PC-9 (cell line): ENCODE results near the gene TRPT1.

Source experiments
- EZH2 ChIP-seq: fragments of 200-600 bp; sonication (generic); IDR thresholded peaks from 2 replicates; pipeline ENCODE4 v1.8.0; 2017; ENCODE audit warnings: antibody characterized with exemption, low read depth
- TF ChIP-seq, protein P1 (sequence below): fragments of 200-600 bp; sonication (generic); conservative IDR thresholded peaks from 2 replicates; pipeline ENCODE4 v1.6.1; 2017; ENCODE audit warnings: mixed run types, antibody characterized with exemption, mild to moderate bottlenecking, moderate library complexity

DNA sequence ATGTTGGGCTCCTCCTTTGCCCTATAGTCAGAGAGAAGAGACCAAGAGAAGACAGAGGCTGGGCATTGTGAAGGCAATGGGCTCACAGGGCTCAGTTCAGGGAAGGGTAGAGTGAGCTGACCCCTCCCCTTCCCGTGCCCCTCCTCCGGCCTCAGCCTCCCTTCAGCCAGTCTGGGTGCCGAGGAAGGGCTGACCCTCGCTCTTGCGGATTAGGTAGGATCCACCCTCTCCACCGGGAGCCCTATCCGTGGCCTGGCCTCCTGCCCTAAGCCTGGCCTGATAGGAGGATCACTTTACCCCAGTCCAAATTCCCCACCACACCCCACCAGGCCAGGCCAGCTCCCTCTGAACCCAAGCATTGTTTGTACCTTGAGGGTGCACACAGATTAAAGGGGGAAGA is 22.6 kb upstream of the TRPT1 start:
- TF ChIP-seq, protein P1, sequence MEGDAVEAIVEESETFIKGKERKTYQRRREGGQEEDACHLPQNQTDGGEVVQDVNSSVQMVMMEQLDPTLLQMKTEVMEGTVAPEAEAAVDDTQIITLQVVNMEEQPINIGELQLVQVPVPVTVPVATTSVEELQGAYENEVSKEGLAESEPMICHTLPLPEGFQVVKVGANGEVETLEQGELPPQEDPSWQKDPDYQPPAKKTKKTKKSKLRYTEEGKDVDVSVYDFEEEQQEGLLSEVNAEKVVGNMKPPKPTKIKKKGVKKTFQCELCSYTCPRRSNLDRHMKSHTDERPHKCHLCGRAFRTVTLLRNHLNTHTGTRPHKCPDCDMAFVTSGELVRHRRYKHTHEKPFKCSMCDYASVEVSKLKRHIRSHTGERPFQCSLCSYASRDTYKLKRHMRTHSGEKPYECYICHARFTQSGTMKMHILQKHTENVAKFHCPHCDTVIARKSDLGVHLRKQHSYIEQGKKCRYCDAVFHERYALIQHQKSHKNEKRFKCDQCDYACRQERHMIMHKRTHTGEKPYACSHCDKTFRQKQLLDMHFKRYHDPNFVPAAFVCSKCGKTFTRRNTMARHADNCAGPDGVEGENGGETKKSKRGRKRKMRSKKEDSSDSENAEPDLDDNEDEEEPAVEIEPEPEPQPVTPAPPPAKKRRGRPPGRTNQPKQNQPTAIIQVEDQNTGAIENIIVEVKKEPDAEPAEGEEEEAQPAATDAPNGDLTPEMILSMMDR: no peak
- TF ChIP-seq EZH2: no peak
